SH-SY5Y (cell line): Measurements from ENCODE around the gene OSTN.

Source experiments
- GATA2 ChIP-seq: IDR thresholded peaks from 2 replicates; pipeline ENCODE4 v1.6.1; 2011; ENCODE audit warnings: mild to moderate bottlenecking, low read depth, low read length
- GATA3 ChIP-seq: IDR thresholded peaks from 2 replicates; pipeline ENCODE4 v1.6.1; 2011; ENCODE audit warnings: low read depth, mild to moderate bottlenecking, low read length, moderate library complexity

GRCh38 chr3:191292243-191293015 is 93.4 kb downstream of the OSTN start:
- TF ChIP-seq GATA2 (no peak), GATA3 (no peak)
